HG03342 (cell line): ENCODE data around the gene ZNF777.
"Not testable (repeated sequence)": the region's sequence is repeated elsewhere in the genome, so short reads cannot be mapped to it uniquely, and the experiment has no call there.

Experiments
- ATAC-seq: cut with Tn5 transposase; IDR thresholded peaks from one replicate; pipeline ENCODE4 v1.9.1; 2021; ENCODE audit warnings: mild to moderate bottlenecking, moderate library complexity; ENCODE audit not compliant: unreplicated experiment

Gene ZNF777

GRCh38 chr7:149422162-149422913, 38.5 kb downstream of the ZNF777 start:
- ATAC-seq: peak; percentile 96

GRCh38 chr7:149420006-149420405, 40.9 kb downstream of the ZNF777 start:
- ATAC-seq: no peak

DNA sequence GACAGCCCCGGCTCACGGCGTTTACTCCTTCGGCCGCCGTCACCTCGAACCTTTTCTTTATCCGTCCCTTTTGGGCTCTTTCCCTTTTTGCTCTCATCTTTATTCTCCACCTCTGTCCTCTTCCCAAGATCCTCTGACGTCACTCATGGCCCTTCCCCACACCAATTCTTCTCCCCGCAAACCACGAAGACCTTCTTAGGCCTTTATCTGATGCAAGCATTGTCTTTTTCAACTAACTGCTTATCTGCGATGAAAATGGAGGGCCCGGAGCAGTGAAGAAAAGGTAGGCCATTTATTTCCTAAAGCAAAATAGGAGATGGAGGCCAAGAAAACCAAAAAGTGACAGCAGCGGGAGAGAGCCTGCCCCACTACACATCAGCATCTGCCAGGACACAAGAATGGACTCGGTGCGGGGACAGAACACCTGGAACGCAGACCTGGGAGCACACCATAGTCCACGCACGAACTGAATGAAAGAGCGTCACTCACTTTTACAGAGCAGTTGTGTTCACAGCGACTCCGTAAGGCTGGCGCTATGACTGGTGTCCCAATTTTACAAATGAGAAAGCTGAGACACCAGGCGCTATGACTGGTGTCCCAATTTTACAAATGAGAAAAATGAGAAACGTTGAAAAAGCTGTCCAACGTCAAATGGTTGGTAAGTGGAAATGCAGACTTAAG, 45.3 kb downstream of the ZNF777 start:
- ATAC-seq: no peak

GRCh38 chr7:149414745-149415390, 46.0 kb downstream of the ZNF777 start:
- no peak for ATAC-seq

GRCh38 chr7:149414171-149414570, 46.7 kb downstream of the ZNF777 start:
- no peak for ATAC-seq

GRCh38 chr7:149413083-149413482, 47.8 kb downstream of the ZNF777 start:
- not testable (repeated sequence) for ATAC-seq

GRCh38 chr7:149409895-149410294, 51.0 kb downstream of the ZNF777 start:
- ATAC-seq: peak; percentile 81

GRCh38 chr7:149404825-149405224, 56.0 kb downstream of the ZNF777 start:
- no peak for ATAC-seq

GRCh38 chr7:149404396-149404795, 56.5 kb downstream of the ZNF777 start:
- no peak for ATAC-seq

- ATAC-seq: no peak
These were observed 62.6 kb downstream of the ZNF777 start for GRCh38 chr7:149398195-149398820.

DNA sequence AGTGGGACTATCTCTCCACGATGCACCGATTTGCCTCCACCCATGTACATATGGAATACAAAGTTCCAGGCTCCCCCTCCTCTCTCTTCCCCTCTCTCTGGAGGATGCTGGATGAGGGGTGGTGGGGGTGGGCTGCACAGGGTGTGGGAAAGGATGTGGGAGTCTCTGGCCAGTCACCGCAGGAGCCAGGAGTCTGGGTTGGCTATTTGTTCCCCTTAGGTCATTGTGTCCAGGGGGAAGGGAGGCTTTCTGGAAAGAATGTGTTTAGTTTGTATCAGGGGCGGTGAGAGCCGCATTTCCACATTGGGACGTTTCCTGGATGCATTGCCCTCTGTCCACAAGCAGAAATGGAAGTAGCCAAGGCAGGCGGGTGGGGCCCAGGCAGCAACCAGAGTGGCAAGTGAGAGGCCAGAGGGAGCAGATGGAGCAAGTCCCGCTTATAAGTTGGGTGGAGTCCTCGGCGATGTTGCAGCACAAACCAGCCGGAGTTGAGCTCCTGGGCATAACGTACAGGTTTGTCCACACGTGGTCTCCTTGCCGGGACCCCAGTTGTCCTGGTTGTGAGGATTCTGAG, 63.3 kb downstream of the ZNF777 start:
- ATAC-seq: no peak

GRCh38 chr7:149388550-149389335, 72.1 kb downstream of the ZNF777 start:
- ATAC-seq: not testable (repeated sequence)

GRCh38 chr7:149386514-149386913, 74.3 kb downstream of the ZNF777 start:
- ATAC-seq: not testable (repeated sequence)

GRCh38 chr7:149385195-149385950, 75.5 kb downstream of the ZNF777 start:
- ATAC-seq: no peak
